ENCODE results near the gene SPRY4. TPM values are rescaled to one million over a fixed set of nuclear protein-coding genes. Genes with fewer than 3 reads are reported as not detected.

The SPRY4 gene
- total RNA-seq, 2 donors from 2014 or later, result 0.26 TPM; not detected in 1

DNA sequence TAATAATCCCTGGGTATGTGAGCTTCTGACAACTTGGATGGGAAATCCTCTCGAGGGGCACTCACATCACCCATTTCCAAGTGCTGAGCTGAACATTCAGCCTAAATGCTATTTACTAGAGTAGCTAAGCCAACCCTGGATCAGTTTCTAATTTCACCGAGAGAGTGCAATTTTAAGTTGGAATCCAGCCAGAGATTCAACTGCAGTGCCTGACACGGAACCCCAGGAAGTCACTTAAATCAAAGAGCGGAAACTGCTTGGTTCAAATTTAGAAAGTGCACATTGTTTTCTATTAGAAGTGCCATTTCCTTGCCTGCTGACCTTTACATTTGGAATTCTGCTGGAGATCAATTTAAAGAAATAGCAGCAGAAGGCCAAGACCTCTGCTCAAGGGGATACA, 8.8 kb downstream of the SPRY4 start:
- Mint-ChIP-seq H3K4me1 (peaks cover 15% of the 10 kb centered on the region), H3K27ac (no peak overlapping the region), H3K27me3 (peaks cover 17% of the 10 kb centered on the region), H3K4me3 (no peak overlapping the region), H3K36me3 (ENCODE audit: low read depth) (peaks cover 4% of the 10 kb centered on the region)
- no peak for ATAC-seq
- H3K9me3 ChIP-seq (ENCODE audit: control insufficient read depth, low read length, poor library complexity, severe bottlenecking), result no peaks in the 10 kb centered on the region
- DNase-seq, result no peak

DNA sequence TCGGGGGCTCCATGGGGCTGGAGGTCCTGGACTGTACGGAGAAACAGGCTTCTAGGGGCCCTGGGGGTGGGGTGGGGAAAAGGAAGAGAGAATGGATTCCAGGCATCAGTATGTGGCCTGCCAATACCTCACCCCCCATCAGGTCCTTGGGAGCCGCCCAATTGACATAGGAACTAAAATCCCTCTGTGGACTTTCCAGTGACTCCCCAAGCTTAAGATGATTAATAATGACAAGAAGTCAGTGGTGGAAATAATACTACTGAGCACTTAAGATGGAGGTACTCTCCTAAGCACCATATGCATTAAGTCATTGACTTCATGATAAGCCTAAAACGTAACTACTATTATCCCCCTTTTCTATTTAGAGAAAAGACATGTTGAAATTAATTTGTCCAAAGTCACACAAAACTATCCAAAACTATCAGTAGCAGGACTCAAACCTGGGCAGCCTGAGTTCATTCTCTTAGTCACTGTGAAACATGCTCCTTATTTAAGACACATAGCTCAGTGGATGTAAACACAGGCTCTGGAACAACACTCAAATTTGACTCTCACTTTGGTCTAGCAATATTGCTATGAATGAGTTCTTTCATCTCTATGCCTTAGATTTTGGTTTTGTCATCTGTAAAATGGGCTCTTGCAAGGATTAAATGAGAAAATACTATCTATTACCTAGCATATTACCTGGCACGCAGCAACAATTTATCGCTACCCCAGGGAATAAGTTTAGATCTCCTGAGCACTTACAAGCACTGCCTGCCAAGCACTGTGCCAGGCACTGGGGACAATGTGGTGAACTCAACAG, 9.5 kb downstream of the SPRY4 start:
- Mint-ChIP-seq H3K27me3 (peaks cover 14% of the 10 kb centered on the region), H3K4me1 (peaks cover 9% of the 10 kb centered on the region), H3K36me3 (ENCODE audit: low read depth) (no peaks in the 10 kb centered on the region), H3K27ac (no peak overlapping the region), H3K4me3 (no peak overlapping the region)
- ATAC-seq (no peak), DNase-seq (no peak)
- H3K9me3 ChIP-seq (ENCODE audit: control insufficient read depth, low read length, poor library complexity, severe bottlenecking), result no peaks in the 10 kb centered on the region

DNA sequence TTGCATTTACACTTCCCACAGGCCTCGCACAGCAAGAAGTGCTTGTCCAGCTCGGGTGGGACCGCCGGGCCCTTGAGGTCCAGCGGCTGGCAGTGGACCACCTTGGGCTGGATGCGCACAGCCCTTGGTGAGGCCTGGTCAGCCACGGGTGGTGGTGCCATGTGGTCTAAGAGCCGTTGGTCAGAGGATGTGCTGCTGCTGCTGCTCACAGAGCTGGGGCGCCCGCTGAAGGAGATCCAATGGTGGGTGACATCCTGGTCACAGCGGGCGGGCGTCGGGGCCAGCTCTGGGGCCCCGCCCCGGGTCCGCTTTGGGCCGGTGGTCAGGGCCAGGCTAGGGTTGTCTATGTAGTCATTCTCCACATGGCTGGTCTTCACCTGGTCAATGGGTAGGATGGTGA, 10.2 kb downstream of the SPRY4 start:
- Mint-ChIP-seq H3K27me3 (peaks cover 16% of the 10 kb centered on the region), H3K4me1 (peaks cover 9% of the 10 kb centered on the region), H3K4me3 (no peak overlapping the region), H3K27ac (no peak overlapping the region), H3K36me3 (ENCODE audit: low read depth) (no peaks in the 10 kb centered on the region)
- ATAC-seq, result no peak
- no peak for DNase-seq
- H3K9me3 ChIP-seq (ENCODE audit: control insufficient read depth, low read length, poor library complexity, severe bottlenecking), result no peaks in the 10 kb centered on the region

DNA sequence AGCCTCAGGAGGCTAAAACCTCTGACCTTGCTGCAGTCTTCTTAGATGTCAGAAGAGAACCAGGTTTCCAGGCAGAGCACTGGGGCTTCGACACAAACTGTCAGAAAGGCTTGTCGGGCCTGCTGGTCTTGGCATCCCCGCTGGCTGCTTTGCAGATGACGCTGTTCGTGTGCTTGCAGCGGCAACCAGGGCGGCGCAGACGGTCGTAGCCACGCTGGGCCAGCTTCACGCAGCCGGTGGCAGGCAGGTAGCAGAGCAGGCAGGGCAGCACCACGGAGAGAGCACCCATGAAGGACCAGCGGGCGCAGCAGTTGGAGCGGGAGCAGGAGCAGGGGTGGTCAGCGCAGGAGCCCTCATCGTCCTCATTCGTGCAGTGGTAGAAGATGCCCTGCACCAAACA, 10.7 kb downstream of the SPRY4 start:
- no peaks in the 10 kb centered on the region for H3K36me3 Mint-ChIP-seq (ENCODE audit: low read depth)
- DNase-seq (no peak), ATAC-seq (no peak)
- H3K27ac Mint-ChIP-seq, result no peak overlapping the region
- peaks cover 9% of the 10 kb centered on the region for H3K4me1 Mint-ChIP-seq
- H3K9me3 ChIP-seq (ENCODE audit: control insufficient read depth, low read length, poor library complexity, severe bottlenecking), result no peaks in the 10 kb centered on the region
- H3K4me3 Mint-ChIP-seq, result no peak overlapping the region
- peaks cover 17% of the 10 kb centered on the region for H3K27me3 Mint-ChIP-seq

DNA sequence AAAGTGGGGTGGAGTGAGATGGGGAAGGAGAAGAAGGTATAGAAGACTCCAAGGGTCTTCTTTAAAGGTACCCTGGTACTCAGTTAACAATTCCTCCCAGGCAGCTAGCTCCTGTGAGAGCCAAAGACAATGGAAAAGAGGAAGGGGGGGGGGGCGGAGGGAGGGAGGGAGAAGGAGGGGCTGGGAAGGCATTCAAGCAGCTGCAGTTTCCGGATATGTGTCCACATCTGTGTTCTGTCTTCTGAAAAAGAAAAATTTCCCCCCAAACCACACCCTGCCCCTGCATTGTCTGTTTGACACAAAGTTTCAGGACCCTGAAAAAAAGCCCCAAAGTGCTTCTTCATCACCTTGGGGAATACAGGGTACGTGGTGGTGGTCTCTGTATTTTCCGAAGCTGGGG, 11.1 kb downstream of the SPRY4 start:
- DNase-seq, result no peak
- peaks cover 16% of the 10 kb centered on the region for H3K27me3 Mint-ChIP-seq
- no peak for ATAC-seq
- no peak overlapping the region for H3K4me3 Mint-ChIP-seq
- H3K4me1 Mint-ChIP-seq, result peaks cover 9% of the 10 kb centered on the region
- no peaks in the 10 kb centered on the region for H3K9me3 ChIP-seq (ENCODE audit: control insufficient read depth, low read length, poor library complexity, severe bottlenecking)
- H3K36me3 Mint-ChIP-seq (ENCODE audit: low read depth), result no peaks in the 10 kb centered on the region
- H3K27ac Mint-ChIP-seq, result no peak overlapping the region

DNA sequence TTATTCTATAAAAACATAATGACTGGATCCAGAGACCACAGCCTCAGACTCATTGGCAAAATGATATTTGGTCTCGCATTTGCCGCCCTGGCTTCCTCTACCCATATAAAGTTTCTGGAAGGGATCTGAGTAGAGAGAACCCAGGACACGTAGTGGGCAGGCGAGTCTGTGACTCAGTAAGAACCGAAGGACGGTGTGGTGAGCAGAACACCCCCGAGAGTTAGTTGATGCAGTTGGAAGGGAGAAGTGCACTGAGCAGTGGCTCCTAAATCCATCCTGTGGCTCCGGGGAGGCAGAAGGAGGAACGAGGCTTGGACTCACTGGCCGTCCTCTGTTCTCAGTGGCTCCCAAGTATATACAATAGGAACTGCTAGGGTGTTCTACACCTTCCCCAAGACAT, 11.5 kb downstream of the SPRY4 start:
- Mint-ChIP-seq H3K4me1 (peaks cover 9% of the 10 kb centered on the region), H3K36me3 (ENCODE audit: low read depth) (no peaks in the 10 kb centered on the region), H3K27me3 (peaks cover 16% of the 10 kb centered on the region), H3K27ac (no peak overlapping the region), H3K4me3 (no peak overlapping the region)
- no peaks in the 10 kb centered on the region for H3K9me3 ChIP-seq (ENCODE audit: control insufficient read depth, low read length, poor library complexity, severe bottlenecking)
- ATAC-seq (no peak), DNase-seq (no peak)

DNA sequence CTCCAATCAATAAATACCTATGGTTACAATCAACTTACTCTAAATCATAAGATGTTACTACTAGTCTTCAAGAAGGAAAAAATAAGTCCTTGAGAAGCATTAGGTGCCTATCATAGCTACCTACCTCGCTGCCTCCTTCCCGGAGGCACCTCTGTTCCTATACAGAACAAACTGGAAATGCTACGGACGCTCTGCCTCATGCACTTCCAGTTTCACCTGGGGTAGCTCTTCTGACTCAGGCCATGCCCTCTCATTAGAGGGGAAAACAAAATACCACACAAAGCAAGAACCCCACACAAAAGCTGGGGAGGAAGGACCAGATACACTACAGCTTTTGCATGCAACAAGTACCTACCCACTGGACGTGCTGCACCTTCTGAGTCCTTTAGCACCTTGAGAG, 12.4 kb downstream of the SPRY4 start:
- no peak for DNase-seq
- Mint-ChIP-seq H3K4me1 (peaks cover 9% of the 10 kb centered on the region), H3K27me3 (peaks cover 16% of the 10 kb centered on the region), H3K4me3 (no peak overlapping the region), H3K36me3 (ENCODE audit: low read depth) (no peaks in the 10 kb centered on the region), H3K27ac (no peak overlapping the region)
- H3K9me3 ChIP-seq (ENCODE audit: control insufficient read depth, low read length, poor library complexity, severe bottlenecking), result no peaks in the 10 kb centered on the region
- no peak for ATAC-seq

DNA sequence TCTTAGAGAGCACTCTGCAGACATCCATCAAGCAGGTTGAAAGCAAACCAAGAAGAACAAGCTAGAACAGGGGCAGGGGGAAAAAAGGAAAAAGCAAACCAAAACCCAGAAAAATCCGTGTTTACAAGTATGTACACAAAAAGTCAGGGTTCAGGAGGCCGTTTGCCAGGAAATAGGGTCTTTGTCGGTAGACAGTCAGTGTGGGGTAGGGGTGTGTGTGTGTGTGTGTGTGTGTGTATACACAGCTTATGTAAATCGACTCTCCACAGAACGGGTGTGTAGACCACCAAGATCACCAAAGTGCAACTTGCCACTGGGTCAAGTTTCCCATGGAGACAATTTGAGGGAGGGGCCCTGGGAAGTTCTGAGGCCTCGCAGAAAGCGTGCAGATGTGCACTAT, 13.1 kb downstream of the SPRY4 start:
- H3K9me3 ChIP-seq (ENCODE audit: control insufficient read depth, low read length, poor library complexity, severe bottlenecking), result no peaks in the 10 kb centered on the region
- Mint-ChIP-seq H3K27ac (no peak overlapping the region), H3K36me3 (ENCODE audit: low read depth) (no peaks in the 10 kb centered on the region), H3K27me3 (peaks cover 16% of the 10 kb centered on the region), H3K4me3 (no peak overlapping the region), H3K4me1 (peaks cover 9% of the 10 kb centered on the region)
- ATAC-seq (no peak), DNase-seq (no peak)

DNA sequence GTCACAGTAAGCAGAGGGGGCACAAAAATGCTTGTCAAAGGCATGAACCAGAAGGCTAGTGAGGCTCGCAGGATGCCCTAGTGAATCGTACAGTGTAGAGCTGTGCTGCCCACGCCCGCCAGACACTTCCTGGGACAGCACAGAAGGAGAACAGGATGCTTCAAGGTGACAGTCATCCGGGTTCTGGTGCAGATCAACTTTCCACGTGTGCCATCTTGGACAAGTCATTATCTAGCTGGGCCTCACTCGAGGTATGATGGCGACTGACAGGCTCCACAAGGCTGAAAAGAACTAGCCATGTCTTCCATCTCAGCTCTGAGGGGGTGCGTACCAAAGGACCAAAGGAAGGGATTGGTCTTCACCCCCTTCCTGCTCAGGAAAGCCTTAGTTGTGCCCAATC, 14.0 kb downstream of the SPRY4 start:
- Mint-ChIP-seq H3K4me3 (no peak overlapping the region), H3K27me3 (peaks cover 17% of the 10 kb centered on the region), H3K27ac (no peak overlapping the region), H3K36me3 (ENCODE audit: low read depth) (no peaks in the 10 kb centered on the region), H3K4me1 (peaks cover 5% of the 10 kb centered on the region)
- DNase-seq (no peak), ATAC-seq (no peak)
- no peaks in the 10 kb centered on the region for H3K9me3 ChIP-seq (ENCODE audit: control insufficient read depth, low read length, poor library complexity, severe bottlenecking)

DNA sequence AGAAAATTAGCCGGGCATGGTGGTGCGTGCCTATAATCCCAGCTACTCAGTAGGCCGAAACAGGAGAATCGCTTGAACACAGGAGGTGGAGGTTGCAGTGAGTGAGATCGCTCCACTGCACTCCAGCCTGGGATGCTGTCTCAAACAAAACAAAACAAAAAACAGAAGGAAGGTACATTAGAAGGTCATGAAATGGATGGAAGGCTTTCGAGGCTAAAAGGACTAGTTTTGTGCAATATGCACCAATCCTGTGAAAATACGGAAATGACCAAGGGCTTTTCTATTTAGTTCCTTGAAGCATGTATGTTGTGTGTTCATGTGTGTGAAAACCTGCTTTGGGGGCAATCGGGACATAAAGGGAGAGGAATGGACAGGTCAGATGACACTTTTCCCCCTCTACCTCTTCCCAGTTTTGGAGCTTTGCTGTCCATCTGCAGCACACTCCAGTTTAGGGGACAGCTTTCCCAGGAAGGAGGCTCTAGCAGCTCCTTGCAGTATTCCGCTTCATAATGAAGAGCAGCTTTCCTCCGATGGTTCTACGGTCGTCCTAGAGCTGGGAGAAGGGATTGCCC, 15.0 kb downstream of the SPRY4 start:
- DNase-seq (no peak), ATAC-seq (no peak)
- no peaks in the 10 kb centered on the region for H3K36me3 Mint-ChIP-seq (ENCODE audit: low read depth)
- no peaks in the 10 kb centered on the region for H3K9me3 ChIP-seq (ENCODE audit: control insufficient read depth, low read length, poor library complexity, severe bottlenecking)
- H3K27me3 Mint-ChIP-seq, result peaks cover 21% of the 10 kb centered on the region
- H3K4me3 Mint-ChIP-seq, result no peak overlapping the region
- H3K27ac Mint-ChIP-seq, result no peak overlapping the region
- H3K4me1 Mint-ChIP-seq, result peaks cover 2% of the 10 kb centered on the region

DNA sequence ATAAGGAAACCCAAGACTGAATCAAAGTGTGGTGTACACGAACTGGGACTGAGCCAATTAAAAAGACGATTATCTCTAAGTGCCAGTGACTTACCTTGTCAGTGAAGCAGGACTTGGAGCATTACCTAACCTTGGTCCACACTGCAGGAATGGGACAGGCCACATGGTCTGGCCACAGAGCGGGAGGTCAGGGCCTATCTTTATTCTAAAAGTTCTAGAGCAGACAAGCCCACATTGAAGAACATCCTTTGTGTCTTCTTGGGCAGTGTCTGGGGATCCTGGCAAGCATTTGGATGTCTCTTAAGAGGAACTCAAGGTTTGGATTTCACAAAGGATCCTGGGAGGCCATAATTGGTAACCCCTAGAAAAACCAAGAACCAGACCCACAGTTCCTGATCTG, 16.5 kb downstream of the SPRY4 start:
- Mint-ChIP-seq H3K27ac (no peak overlapping the region), H3K4me3 (no peak overlapping the region), H3K27me3 (peaks cover 21% of the 10 kb centered on the region), H3K36me3 (ENCODE audit: low read depth) (no peaks in the 10 kb centered on the region), H3K4me1 (peaks cover 2% of the 10 kb centered on the region)
- DNase-seq (no peak), ATAC-seq (no peak)
- no peaks in the 10 kb centered on the region for H3K9me3 ChIP-seq (ENCODE audit: control insufficient read depth, low read length, poor library complexity, severe bottlenecking)

DNA sequence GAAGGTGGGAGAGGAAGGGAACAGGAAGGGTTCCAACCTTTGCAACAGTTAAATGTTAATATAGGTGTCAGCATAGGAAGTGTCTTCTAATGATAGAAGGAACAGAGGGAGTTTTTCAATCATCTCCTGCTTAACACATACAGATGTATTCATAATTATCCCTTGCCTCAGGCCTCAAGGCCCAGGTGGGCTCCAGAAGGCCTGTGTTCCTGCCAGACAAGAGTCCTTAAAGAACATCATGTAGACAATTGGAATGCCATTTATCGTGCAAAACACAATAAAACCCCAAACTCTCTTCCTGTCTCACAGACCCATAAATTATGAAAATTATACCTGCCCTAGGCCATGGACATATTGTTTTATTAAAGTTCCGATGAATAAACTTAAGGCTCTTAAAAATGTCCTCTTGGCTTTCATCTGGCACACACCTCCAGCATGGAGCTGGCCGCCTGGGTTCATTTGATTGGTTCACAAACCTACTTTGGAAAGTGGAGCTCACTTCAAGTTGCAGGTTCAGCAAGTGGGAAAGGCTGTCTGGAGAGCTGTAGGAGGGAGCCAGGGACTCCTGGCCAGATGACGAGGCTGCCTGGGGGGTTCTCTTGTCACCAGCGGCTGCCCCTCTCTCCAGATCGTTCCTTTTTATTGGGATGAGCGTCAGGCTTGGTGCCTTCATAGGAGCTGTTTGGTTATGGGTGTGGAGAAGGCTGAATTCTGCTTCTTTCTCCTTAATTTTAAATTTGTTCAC, 17.5 kb downstream of the SPRY4 start:
- no peaks in the 10 kb centered on the region for H3K36me3 Mint-ChIP-seq (ENCODE audit: low read depth)
- DNase-seq (no peak), ATAC-seq (no peak)
- no peak overlapping the region for H3K4me3 Mint-ChIP-seq
- no peaks in the 10 kb centered on the region for H3K9me3 ChIP-seq (ENCODE audit: control insufficient read depth, low read length, poor library complexity, severe bottlenecking)
- no peak overlapping the region for H3K27ac Mint-ChIP-seq
- peaks cover 2% of the 10 kb centered on the region for H3K4me1 Mint-ChIP-seq
- H3K27me3 Mint-ChIP-seq, result peaks cover 21% of the 10 kb centered on the region

DNA sequence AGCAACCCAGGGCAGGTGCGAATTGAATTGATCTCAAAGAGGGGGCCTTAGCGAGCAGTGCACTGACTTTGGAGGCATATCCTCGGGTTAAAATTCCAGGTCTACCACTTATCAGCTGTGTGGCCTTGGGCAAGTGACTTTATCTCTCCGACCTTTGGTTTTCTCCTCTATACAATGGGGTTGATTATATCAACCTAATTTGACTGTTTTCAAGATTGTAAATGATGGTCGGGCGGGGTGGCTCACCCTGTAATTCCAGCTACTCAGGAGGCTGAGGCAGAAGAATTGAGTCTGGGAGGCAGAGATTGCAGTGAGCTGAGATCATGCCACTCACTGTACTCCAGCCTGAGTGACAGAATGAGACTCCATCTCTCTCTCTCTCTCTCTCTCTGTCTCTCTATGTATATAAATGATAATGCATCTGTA, 18.7 kb downstream of the SPRY4 start:
- no peak overlapping the region for H3K27ac Mint-ChIP-seq
- no peaks in the 10 kb centered on the region for H3K36me3 Mint-ChIP-seq (ENCODE audit: low read depth)
- no peak overlapping the region for H3K4me3 Mint-ChIP-seq
- H3K27me3 Mint-ChIP-seq, result peaks cover 21% of the 10 kb centered on the region
- ATAC-seq, result no peak
- no peaks in the 10 kb centered on the region for H3K9me3 ChIP-seq (ENCODE audit: control insufficient read depth, low read length, poor library complexity, severe bottlenecking)
- DNase-seq, result no peak
- peaks cover 5% of the 10 kb centered on the region for H3K4me1 Mint-ChIP-seq
